Measurements from ENCODE around the gene CCSER2. TPM values are rescaled to one million over a fixed set of nuclear protein-coding genes. Genes with fewer than 3 reads are reported as not detected.

CCSER2 gene
- total RNA-seq, 1 experiment from 2014 or later, result 44.1 TPM

GRCh38 chr10:84336406-84337090, 8.2 kb downstream of the CCSER2 start:
- ChIA-PET CTCF (no interaction called here), POLR2A (ENCODE audit: low non-redundant PET) (no interaction called here)
- intact Hi-C loops (cut with micrococcal nuclease; ENCODE audit: unreplicated experiment), result no loop called here
- H3K9me3 ChIP-seq (ENCODE audit: low read depth, low read length, poor library complexity, severe bottlenecking), result no peaks in the 10 kb centered on the region
- TF ChIP-seq EZH2 (IDR thresholded peaks at IDR 0.05; ENCODE audit: borderline replicate concordance, low read depth, low read length, poor library complexity, severe bottlenecking) (no peak), CTCF (conservative IDR thresholded peaks at IDR 0.05; ENCODE audit: low read depth, low read length) (no peak)
- no peak overlapping the region for H3K4me3 ChIP-seq (ENCODE audit: low read depth, low read length, poor library complexity, severe bottlenecking)
- no peaks in the 10 kb centered on the region for H3K36me3 ChIP-seq (ENCODE audit: insufficient read depth, low read length, poor library complexity, severe bottlenecking)
- H3K27ac ChIP-seq (ENCODE audit: low read depth, low read length, poor library complexity, severe bottlenecking), result no peak overlapping the region
- peaks cover 10% of the 10 kb centered on the region for H3K4me1 ChIP-seq (ENCODE audit: insufficient read depth, low read length, poor library complexity, severe bottlenecking)
- DNase-seq (ENCODE audit: low spot score), result no peak
- no peaks in the 10 kb centered on the region for H3K27me3 ChIP-seq (replicated peaks; ENCODE audit: insufficient read depth, low read depth, low read length, poor library complexity)
- no TSS peak for BruUV-seq (replicated peaks)

- no peak for TF ChIP-seq CTCF (conservative IDR thresholded peaks at IDR 0.05; ENCODE audit: low read depth, low read length)
- TF ChIP-seq EZH2 (IDR thresholded peaks at IDR 0.05; ENCODE audit: borderline replicate concordance, low read depth, low read length, poor library complexity, severe bottlenecking), result no peak
- Histone ChIP-seq H3K9me3 (ENCODE audit: low read depth, low read length, poor library complexity, severe bottlenecking) (no peaks in the 10 kb centered on the region), H3K27ac (ENCODE audit: low read depth, low read length, poor library complexity, severe bottlenecking) (no peak overlapping the region), H3K4me3 (ENCODE audit: low read depth, low read length, poor library complexity, severe bottlenecking) (no peak overlapping the region), H3K4me1 (ENCODE audit: insufficient read depth, low read length, poor library complexity, severe bottlenecking) (peaks cover 10% of the 10 kb centered on the region), H3K36me3 (ENCODE audit: insufficient read depth, low read length, poor library complexity, severe bottlenecking) (no peaks in the 10 kb centered on the region), H3K27me3 (replicated peaks; ENCODE audit: insufficient read depth, low read depth, low read length, poor library complexity) (no peaks in the 10 kb centered on the region)
- POLR2A ChIA-PET (ENCODE audit: low non-redundant PET), result no interaction called here
- CTCF ChIA-PET, result no interaction called here
- intact Hi-C loops (cut with micrococcal nuclease; ENCODE audit: unreplicated experiment), result no loop called here
- peak; percentile 48 for DNase-seq (ENCODE audit: low spot score)
- BruUV-seq (replicated peaks), result no TSS peak
These were observed 8.8 kb downstream of the CCSER2 start for GRCh38 chr10:84337199-84337598.

GRCh38 chr10:84339025-84339424, 10.6 kb downstream of the CCSER2 start:
- H3K27me3 ChIP-seq (replicated peaks; ENCODE audit: insufficient read depth, low read depth, low read length, poor library complexity), result no peaks in the 10 kb centered on the region
- CTCF ChIA-PET, result no interaction called here
- intact Hi-C loops (cut with micrococcal nuclease; ENCODE audit: unreplicated experiment), result no loop called here
- DNase-seq (ENCODE audit: low spot score), result no peak
- no peak overlapping the region for H3K27ac ChIP-seq (ENCODE audit: low read depth, low read length, poor library complexity, severe bottlenecking)
- peaks cover 10% of the 10 kb centered on the region for H3K4me1 ChIP-seq (ENCODE audit: insufficient read depth, low read length, poor library complexity, severe bottlenecking)
- H3K9me3 ChIP-seq (ENCODE audit: low read depth, low read length, poor library complexity, severe bottlenecking), result no peaks in the 10 kb centered on the region
- H3K4me3 ChIP-seq (ENCODE audit: low read depth, low read length, poor library complexity, severe bottlenecking), result no peak overlapping the region
- no TSS peak for BruUV-seq (replicated peaks)
- TF ChIP-seq CTCF (conservative IDR thresholded peaks at IDR 0.05; ENCODE audit: low read depth, low read length) (no peak), EZH2 (IDR thresholded peaks at IDR 0.05; ENCODE audit: borderline replicate concordance, low read depth, low read length, poor library complexity, severe bottlenecking) (no peak)
- H3K36me3 ChIP-seq (ENCODE audit: insufficient read depth, low read length, poor library complexity, severe bottlenecking), result no peaks in the 10 kb centered on the region
- POLR2A ChIA-PET (ENCODE audit: low non-redundant PET), result no interaction called here

Measured in A673 (cell line).